HEK293T (cell line): ENCODE measurements around the gene ASB18.

Experiments used
- CTCF ChIA-PET: fragments of 350-600 bp; formaldehyde crosslinking; extraction: SDS; loops from one replicate; lab custom pipeline; 2021; ENCODE audit warnings: antibody characterized with exemption, inconsistent platforms; lab: Yijun Ruan, JAX
- POLR2A ChIA-PET: fragments of 350-600 bp; formaldehyde crosslinking; extraction: SDS; loops from one replicate; lab custom pipeline; 2020; ENCODE audit warnings: antibody characterized with exemption, inconsistent platforms; lab: Yijun Ruan, JAX
- DNase-seq: peaks from one replicate; pipeline ENCODE4 v3.0.0; 2012; ENCODE audit warnings: mixed read lengths; ENCODE audit errors: extremely low spot score
- ARNT ChIP-seq: fragments of 450-650 bp; IDR thresholded peaks from 2 replicates; pipeline ENCODE4 v1.6.1; 2017; ENCODE audit warnings: mild to moderate bottlenecking
- BHLHE40 ChIP-seq: fragments of 450-650 bp; IDR thresholded peaks from 2 replicates; pipeline ENCODE4 v1.6.1; 2016; ENCODE audit warnings: mild to moderate bottlenecking, moderate library complexity, borderline replicate concordance
- CTBP1 ChIP-seq: fragments of 450-650 bp; IDR thresholded peaks from 2 replicates; pipeline ENCODE4 v1.6.1; 2016; ENCODE audit warnings: borderline replicate concordance
- ELF4 ChIP-seq: fragments of 450-650 bp; IDR thresholded peaks from 2 replicates; pipeline ENCODE4 v1.6.1; 2017; ENCODE audit warnings: antibody characterized with exemption
- FOXA1 ChIP-seq: fragments of 450-650 bp; IDR thresholded peaks from 2 replicates; pipeline ENCODE4 v1.6.1; 2016; ENCODE audit warnings: mild to moderate bottlenecking
- FOXK2 ChIP-seq: fragments of 450-650 bp; IDR thresholded peaks from 2 replicates; pipeline ENCODE4 v1.6.1; 2016; ENCODE audit warnings: mild to moderate bottlenecking
- FOXM1 ChIP-seq: fragments of 450-650 bp; IDR thresholded peaks from 2 replicates; pipeline ENCODE4 v1.6.1; 2017; ENCODE audit warnings: mild to moderate bottlenecking, borderline replicate concordance
- HDGF ChIP-seq: fragments of 450-650 bp; IDR thresholded peaks from 2 replicates; pipeline ENCODE4 v1.6.1; 2017; ENCODE audit warnings: antibody characterized with exemption, borderline replicate concordance
- L3MBTL2 ChIP-seq: fragments of 450-650 bp; conservative IDR thresholded peaks from 2 replicates; pipeline ENCODE4 v1.6.1; 2016; ENCODE audit warnings: mild to moderate bottlenecking
- LEF1 ChIP-seq: fragments of 450-650 bp; IDR thresholded peaks from 2 replicates; pipeline ENCODE4 v1.6.1; 2017; ENCODE audit warnings: mild to moderate bottlenecking, borderline replicate concordance
- NFRKB ChIP-seq: fragments of 450-650 bp; IDR thresholded peaks from 2 replicates; pipeline ENCODE4 v1.6.1; 2016; ENCODE audit warnings: mild to moderate bottlenecking, moderate library complexity
- SP1 ChIP-seq: fragments of 450-650 bp; IDR thresholded peaks from 2 replicates; pipeline ENCODE4 v1.6.1; 2017
- SUZ12 ChIP-seq: fragments of 450-650 bp; IDR thresholded peaks from 2 replicates; pipeline ENCODE4 v1.6.1; 2016; ENCODE audit warnings: mild to moderate bottlenecking
- TARDBP ChIP-seq: fragments of 450-650 bp; IDR thresholded peaks from 2 replicates; pipeline ENCODE4 v1.6.1; 2016
- ZNF384 ChIP-seq: fragments of 450-650 bp; IDR thresholded peaks from 2 replicates; pipeline ENCODE4 v1.6.1; 2016
- TF ChIP-seq, protein P1 (sequence below): fragments of 450-650 bp; IDR thresholded peaks from 2 replicates; pipeline ENCODE4 v1.6.1; 2016

ASB18 gene, protein sequence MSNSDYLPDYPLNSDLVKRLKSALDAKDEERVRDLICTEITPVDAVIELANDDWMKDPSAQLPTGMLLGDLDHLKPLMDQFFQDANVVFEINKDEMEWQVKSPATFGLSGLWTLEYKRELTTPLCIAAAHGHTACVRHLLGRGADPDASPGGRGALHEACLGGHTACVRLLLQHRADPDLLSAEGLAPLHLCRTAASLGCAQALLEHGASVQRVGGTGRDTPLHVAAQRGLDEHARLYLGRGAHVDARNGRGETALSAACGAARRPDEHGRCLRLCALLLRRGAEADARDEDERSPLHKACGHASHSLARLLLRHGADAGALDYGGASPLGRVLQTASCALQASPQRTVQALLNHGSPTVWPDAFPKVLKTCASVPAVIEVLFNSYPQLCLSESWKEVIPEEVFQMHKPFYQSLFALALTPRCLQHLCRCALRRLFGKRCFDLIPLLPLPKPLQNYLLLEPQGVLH

DNA sequence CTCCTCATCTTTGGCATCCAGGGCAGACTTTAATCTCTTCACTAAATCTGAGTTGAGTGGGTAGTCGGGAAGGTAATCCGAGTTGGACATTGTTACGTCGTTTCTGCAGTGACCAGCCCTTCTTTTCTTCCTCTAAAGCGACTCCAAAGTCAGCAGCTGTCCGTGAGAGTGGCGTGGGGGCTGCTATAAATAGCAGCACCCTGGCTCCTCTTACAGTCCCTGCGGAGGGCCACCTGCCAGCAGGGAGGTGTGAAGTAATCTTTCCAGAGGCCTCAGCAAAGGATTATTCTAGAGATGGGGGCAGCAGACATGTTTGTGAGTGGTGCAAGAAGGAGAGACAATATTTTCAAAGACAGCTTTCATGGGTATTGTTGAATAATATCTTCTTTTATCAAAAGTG is at the start of gene ASB18:
ASB18 (minus strand) TSS at position 151 of the 400 bp plus-strand sequence; CDS start at position 90, 61 bp downstream.
- TF ChIP-seq L3MBTL2, result no peak
- no peak for TF ChIP-seq LEF1
- TF ChIP-seq CTBP1, result no peak
- no peak for TF ChIP-seq SP1
- TF ChIP-seq SUZ12, result no peak
- TF ChIP-seq FOXA1, result no peak
- no peak for TF ChIP-seq TARDBP
- TF ChIP-seq HDGF, result no peak
- ChIA-PET POLR2A (no interaction called here), CTCF (no interaction called here)
- DNase-seq, result no peak

DNA sequence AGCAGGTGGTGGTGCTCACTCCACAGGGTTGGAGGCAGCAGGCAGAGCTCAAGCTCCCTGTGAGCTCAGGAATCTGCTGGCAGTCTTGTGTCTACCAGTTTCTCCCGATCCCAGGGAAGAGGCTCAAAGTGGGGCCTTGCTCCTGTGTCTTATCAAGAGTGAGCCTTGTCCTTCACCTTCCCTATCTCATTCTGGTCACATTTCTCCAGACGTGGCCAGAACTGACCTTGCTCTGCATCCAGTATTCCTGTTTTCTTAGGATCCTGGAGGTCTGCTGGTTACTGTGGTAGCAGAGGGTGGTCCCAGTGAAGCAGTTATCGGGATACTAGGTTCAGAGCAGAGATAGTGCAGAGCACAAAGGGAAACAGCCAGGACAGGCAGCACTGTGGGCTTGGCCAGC is 47.1 kb upstream of the ASB18 start:
- CTCF ChIA-PET, result no interaction called here
- POLR2A ChIA-PET, result no interaction called here
- TF ChIP-seq ELF4, result no peak
- TF ChIP-seq FOXK2, result no peak
- no peak for TF ChIP-seq FOXA1
- no peak for TF ChIP-seq HDGF
- no peak for TF ChIP-seq LEF1
- TF ChIP-seq L3MBTL2, result no peak
- no peak for TF ChIP-seq SP1
- TF ChIP-seq ZNF384, result no peak
- TF ChIP-seq TARDBP, result no peak
- TF ChIP-seq, protein P1, sequence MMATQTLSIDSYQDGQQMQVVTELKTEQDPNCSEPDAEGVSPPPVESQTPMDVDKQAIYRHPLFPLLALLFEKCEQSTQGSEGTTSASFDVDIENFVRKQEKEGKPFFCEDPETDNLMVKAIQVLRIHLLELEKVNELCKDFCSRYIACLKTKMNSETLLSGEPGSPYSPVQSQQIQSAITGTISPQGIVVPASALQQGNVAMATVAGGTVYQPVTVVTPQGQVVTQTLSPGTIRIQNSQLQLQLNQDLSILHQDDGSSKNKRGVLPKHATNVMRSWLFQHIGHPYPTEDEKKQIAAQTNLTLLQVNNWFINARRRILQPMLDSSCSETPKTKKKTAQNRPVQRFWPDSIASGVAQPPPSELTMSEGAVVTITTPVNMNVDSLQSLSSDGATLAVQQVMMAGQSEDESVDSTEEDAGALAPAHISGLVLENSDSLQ, result no peak
- no peak for TF ChIP-seq ARNT
- no peak for TF ChIP-seq SUZ12
- no peak for TF ChIP-seq NFRKB
- TF ChIP-seq FOXM1, result no peak
- no peak for TF ChIP-seq CTBP1
- no peak for TF ChIP-seq BHLHE40
- DNase-seq, result no peak

DNA sequence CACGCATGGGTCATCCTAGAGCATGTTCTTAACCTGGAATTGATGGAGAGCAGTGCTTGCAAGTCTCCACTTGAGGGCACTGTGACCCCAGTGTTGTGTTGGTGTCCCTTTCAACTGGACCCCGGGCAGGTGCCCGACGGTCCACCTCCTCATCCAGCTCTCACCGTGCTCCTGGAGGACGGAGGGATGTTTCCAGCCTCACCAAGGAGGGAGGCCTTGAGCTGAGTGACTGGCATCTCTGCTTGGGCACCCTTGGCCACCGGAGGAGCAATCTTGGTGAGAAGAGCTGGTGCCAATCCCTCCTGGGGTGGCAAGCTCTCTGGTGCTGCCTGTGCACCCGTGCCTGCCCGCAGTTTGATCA is 45.4 kb upstream of the ASB18 start:
- TF ChIP-seq BHLHE40 (no peak), LEF1 (no peak)
- POLR2A ChIA-PET, result no interaction called here
- DNase-seq, result peak; percentile 42
- CTCF ChIA-PET, result interaction anchor here (0.6 to 0.7 kb wide), 3 partner anchors 9 to 1160 kb away, joined by 3 read pairs; no protein-coding TSS in a partner anchor

DNA sequence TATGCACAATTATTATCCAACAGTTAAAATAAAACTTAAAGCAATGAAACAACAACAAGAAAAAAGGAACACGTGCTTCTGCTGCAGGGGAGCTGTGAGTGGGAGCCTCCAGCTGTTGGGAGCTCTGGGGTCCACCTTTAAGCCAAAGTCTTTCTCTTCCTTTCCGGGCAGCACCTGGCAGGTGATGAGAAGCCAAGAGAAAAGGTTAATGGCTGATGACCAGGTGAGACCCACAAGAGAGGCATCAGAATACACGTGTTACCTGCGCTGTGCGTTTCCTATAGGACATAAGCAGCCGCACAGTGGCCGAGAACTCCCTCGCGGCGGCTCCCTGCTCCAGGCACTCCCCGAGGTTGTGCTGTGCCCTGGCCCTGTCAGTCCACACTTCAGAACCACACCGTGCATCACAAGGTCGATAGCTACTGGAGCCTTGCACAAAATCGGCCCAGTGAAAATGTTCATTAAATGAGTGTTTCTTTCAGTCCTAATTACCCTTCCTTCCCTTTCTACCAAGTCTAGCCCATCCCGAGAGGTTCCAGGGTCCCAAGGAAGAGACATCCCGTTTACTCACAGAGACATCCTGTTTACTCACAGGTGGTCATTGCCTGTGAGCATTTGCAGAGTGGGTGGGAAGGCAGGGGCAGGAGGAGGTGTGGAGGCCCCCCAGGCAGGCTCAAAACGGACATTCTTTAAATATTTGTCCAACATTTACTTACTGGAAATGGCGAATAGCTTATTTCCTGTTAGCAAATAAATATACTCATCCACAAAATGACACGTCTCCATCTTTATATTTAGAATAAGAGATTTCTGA is 44.9 kb upstream of the ASB18 start:
- TF ChIP-seq NFRKB, result no peak
- TF ChIP-seq SUZ12, result no peak
- TF ChIP-seq FOXK2, result no peak
- TF ChIP-seq ARNT, result no peak
- no peak for TF ChIP-seq L3MBTL2
- no peak for TF ChIP-seq ELF4
- no peak for TF ChIP-seq TARDBP
- no peak for TF ChIP-seq FOXA1
- TF ChIP-seq FOXM1, result no peak
- TF ChIP-seq HDGF, result no peak
- TF ChIP-seq SP1, result no peak
- TF ChIP-seq, protein P1, result no peak
- no peak for TF ChIP-seq LEF1
- TF ChIP-seq CTBP1, result no peak
- CTCF ChIA-PET, result interaction anchor here (0.6 kb wide), 2 partner anchors 8 to 244 kb away, joined by 3 read pairs; no protein-coding TSS in a partner anchor
- POLR2A ChIA-PET, result no interaction called here
- DNase-seq, result no peak

DNA sequence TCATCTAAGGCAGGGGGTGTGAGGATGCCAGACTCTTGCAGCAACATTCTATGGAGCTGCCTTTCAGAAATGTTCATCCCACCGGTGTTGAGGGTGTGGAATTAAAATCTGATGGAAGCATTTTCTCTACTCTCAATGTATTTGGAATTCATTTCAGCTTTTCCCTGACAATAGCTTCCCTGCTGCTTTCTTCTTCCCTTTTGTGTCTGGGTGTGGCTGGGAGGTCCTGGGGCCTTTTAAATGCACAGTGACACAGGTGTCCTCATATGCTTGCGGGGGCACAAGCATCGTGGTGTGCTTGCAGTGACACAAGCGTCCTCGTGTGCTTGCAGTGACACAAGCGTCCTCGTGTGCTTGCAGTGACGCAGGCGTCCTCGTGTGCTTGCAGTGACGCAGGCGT is 43.4 kb upstream of the ASB18 start:
- no peak for DNase-seq
- ChIA-PET POLR2A (no interaction called here), CTCF (no interaction called here)
- TF ChIP-seq NFRKB, result no peak
- TF ChIP-seq L3MBTL2, result no peak
- TF ChIP-seq BHLHE40, result no peak
- no peak for TF ChIP-seq FOXK2
- TF ChIP-seq, protein P1, result no peak
- TF ChIP-seq HDGF, result no peak
- no peak for TF ChIP-seq SP1
- no peak for TF ChIP-seq ELF4
- TF ChIP-seq FOXM1, result no peak
- TF ChIP-seq SUZ12, result no peak
